HEK293 (cell line): Measurements from ENCODE around the gene GALNT8.

Source experiments
- CTCF ChIA-PET: fragments of 350-600 bp; formaldehyde crosslinking; extraction: SDS; loops from one replicate; lab custom pipeline; 2021; ENCODE audit warnings: antibody characterized with exemption; lab: Yijun Ruan, JAX
- POLR2A ChIA-PET: fragments of 300-600 bp; formaldehyde crosslinking; extraction: SDS; loops from one replicate; lab custom pipeline; 2020; ENCODE audit warnings: antibody characterized with exemption, inconsistent platforms; lab: Yijun Ruan, JAX
- H3K27ac ChIP-seq: fragments of 200-500 bp; sonication (Bioruptor generic); 2 replicates; pipeline ENCODE4 v1.5.1; 2014; ENCODE audit warnings: low read depth, low read length, control low read depth, inconsistent platforms; ENCODE audit errors: extremely low read depth
- H3K36me3 ChIP-seq, 2 experiments: fragments of 200-500 bp in 1 of 2; sonication (Bioruptor generic) in 1 of 2; 1 replicate in 1 of 2; 2 replicates in 1 of 2; pipeline ENCODE4 v1.5.1; 2014 to 2017; ENCODE audit warnings: inconsistent platforms in 2 of 2, low read length in 2 of 2; ENCODE audit not compliant: control insufficient read depth in 2 of 2, insufficient read depth in 1 of 2
- H3K4me1 ChIP-seq: fragments of 200-500 bp; sonication (Bioruptor generic); 2 replicates; pipeline ENCODE4 v1.5.1; 2014; ENCODE audit warnings: mild to moderate bottlenecking, low read length, inconsistent platforms; ENCODE audit not compliant: control insufficient read depth, insufficient read depth
- H3K4me3 ChIP-seq: 2 replicates; pipeline ENCODE4 v1.5.1; 2011; ENCODE audit warnings: low read depth, mild to moderate bottlenecking, control low read depth, low read length, moderate library complexity
- H3K9me3 ChIP-seq: fragments of 200-500 bp; sonication (Bioruptor generic); 2 replicates; pipeline ENCODE4 v1.5.1; 2014; ENCODE audit warnings: low read depth, low read length, inconsistent platforms; ENCODE audit not compliant: control insufficient read depth, insufficient read depth
- EGR2 ChIP-seq: fragments of 450-650 bp; formaldehyde crosslinking; IDR thresholded peaks from 2 replicates; pipeline ENCODE4 v1.5.1; 2016; ENCODE audit warnings: low read depth, missing biosample characterization, missing genetic modification characterization
- GLIS2 ChIP-seq: fragments of 450-650 bp; formaldehyde crosslinking; IDR thresholded peaks from 2 replicates; pipeline ENCODE4 v1.5.1; 2016; ENCODE audit warnings: missing biosample characterization, missing genetic modification characterization
- KLF10 ChIP-seq: fragments of 450-650 bp; IDR thresholded peaks from 2 replicates; pipeline ENCODE4 v1.5.1; 2018; ENCODE audit warnings: missing biosample characterization, mild to moderate bottlenecking, missing genetic modification characterization
- KLF9 ChIP-seq: fragments of 450-650 bp; formaldehyde crosslinking; IDR thresholded peaks from 2 replicates; pipeline ENCODE4 v1.5.1; 2016; ENCODE audit warnings: missing biosample characterization, missing genetic modification characterization, low read depth
- PATZ1 ChIP-seq: fragments of 450-650 bp; formaldehyde crosslinking; IDR thresholded peaks from 2 replicates; pipeline ENCODE4 v1.5.1; 2016; ENCODE audit warnings: missing biosample characterization, missing genetic modification characterization
- SP2 ChIP-seq: fragments of 450-650 bp; formaldehyde crosslinking; IDR thresholded peaks from 2 replicates; pipeline ENCODE4 v1.5.1; 2016; ENCODE audit warnings: missing biosample characterization, missing genetic modification characterization
- SP3 ChIP-seq: fragments of 450-650 bp; formaldehyde crosslinking; IDR thresholded peaks from 2 replicates; pipeline ENCODE4 v1.5.1; 2016; ENCODE audit warnings: missing biosample characterization, missing genetic modification characterization
- ZBTB17 ChIP-seq: fragments of 450-650 bp; formaldehyde crosslinking; IDR thresholded peaks from 2 replicates; pipeline ENCODE4 v1.5.1; 2016; ENCODE audit warnings: missing biosample characterization, missing genetic modification characterization
- ZFHX2 ChIP-seq: fragments of 450-650 bp; formaldehyde crosslinking; conservative IDR thresholded peaks from 2 replicates; pipeline ENCODE4 v1.5.1; 2016; ENCODE audit warnings: missing biosample characterization, missing genetic modification characterization
- ZNF114 ChIP-seq: fragments of 450-650 bp; formaldehyde crosslinking; IDR thresholded peaks from 2 replicates; pipeline ENCODE4 v1.5.0; 2017; ENCODE audit warnings: missing biosample characterization, missing genetic modification characterization
- ZNF23 ChIP-seq: fragments of 450-650 bp; formaldehyde crosslinking; IDR thresholded peaks from 2 replicates; pipeline ENCODE4 v1.5.1; 2016; ENCODE audit warnings: missing biosample characterization, missing genetic modification characterization, borderline replicate concordance
- ZNF239 ChIP-seq: fragments of 450-650 bp; formaldehyde crosslinking; IDR thresholded peaks from 2 replicates; pipeline ENCODE4 v1.5.1; 2016; ENCODE audit warnings: missing biosample characterization, missing genetic modification characterization
- ZNF311 ChIP-seq: fragments of 450-650 bp; formaldehyde crosslinking; IDR thresholded peaks from 2 replicates; pipeline ENCODE4 v1.5.1; 2017; ENCODE audit warnings: missing biosample characterization, missing genetic modification characterization, borderline replicate concordance
- ZNF324 ChIP-seq: fragments of 450-650 bp; formaldehyde crosslinking; IDR thresholded peaks from 2 replicates; pipeline ENCODE4 v1.5.1; 2016; ENCODE audit warnings: missing biosample characterization, missing genetic modification characterization
- ZNF398 ChIP-seq: fragments of 450-650 bp; formaldehyde crosslinking; IDR thresholded peaks from 2 replicates; pipeline ENCODE4 v1.5.1; 2017; ENCODE audit warnings: missing biosample characterization, missing genetic modification characterization
- ZNF623 ChIP-seq: fragments of 450-650 bp; formaldehyde crosslinking; IDR thresholded peaks from 2 replicates; pipeline ENCODE4 v1.5.1; 2016; ENCODE audit warnings: missing biosample characterization, missing genetic modification characterization
- ZNF645 ChIP-seq: fragments of 450-650 bp; formaldehyde crosslinking; IDR thresholded peaks from 2 replicates; pipeline ENCODE4; 2016; ENCODE audit warnings: missing biosample characterization, missing genetic modification characterization
- ZNF660 ChIP-seq: fragments of 450-650 bp; IDR thresholded peaks from 2 replicates; pipeline ENCODE4 v1.5.1; 2018; ENCODE audit warnings: missing biosample characterization, mild to moderate bottlenecking, missing genetic modification characterization
- ZSCAN16 ChIP-seq: fragments of 450-650 bp; formaldehyde crosslinking; IDR thresholded peaks from 2 replicates; pipeline ENCODE4 v1.5.1; 2016; ENCODE audit warnings: missing biosample characterization, missing genetic modification characterization
- TF ChIP-seq, protein P1 (sequence below): fragments of 450-650 bp; formaldehyde crosslinking; IDR thresholded peaks from 2 replicates; pipeline ENCODE4 v1.5.1; 2016; ENCODE audit warnings: missing biosample characterization, missing genetic modification characterization
- TF ChIP-seq, protein P2 (sequence below): fragments of 450-650 bp; IDR thresholded peaks from 2 replicates; pipeline ENCODE4 v1.5.1; 2018; ENCODE audit warnings: missing biosample characterization, mild to moderate bottlenecking, missing genetic modification characterization

Gene GALNT8

GRCh38 chr12:4809013-4809448 is 88.8 kb downstream of the GALNT8 start:
- Histone ChIP-seq H3K27ac (no peak overlapping the region), H3K36me3 (peaks cover 0 to 5% of the 10 kb centered on the region in 2 experiments; a peak in 1 of 3 replicates), H3K4me1 (no peaks in the 10 kb centered on the region), H3K4me3 (peak overlapping the region; percentile 45), H3K9me3 (no peaks in the 10 kb centered on the region)
- ChIA-PET POLR2A (no interaction called here), CTCF (no interaction called here)
- TF ChIP-seq GLIS2 (tag by site-specific recombination) (peak; percentile 43; the same call in 1 of the 2 replicates), KLF9 (tag by site-specific recombination) (peak; percentile 56; the same call in 1 of the 2 replicates), ZNF239 (tag by site-specific recombination) (no peak), ZNF660 (tag by site-specific recombination) (0 out of 2 replicates have a peak, but pooled peaks have one; percentile 24), ZNF311 (no peak), EGR2 (peak; percentile 78; the same call in 1 of the 2 replicates), ZNF114 (tag by site-specific recombination) (no peak), ZNF324 (tag by site-specific recombination) (no peak), ZNF645 (tag by site-specific recombination) (no peak), PATZ1 (tag by site-specific recombination) (peak; percentile 86), ZNF398 (tag by site-specific recombination) (peak; percentile 67), ZNF23 (tag by site-specific recombination) (no peak), SP3 (tag by site-specific recombination) (peak; percentile 88), ZSCAN16 (no peak), ZBTB17 (tag by site-specific recombination) (peak; percentile 59), SP2 (tag by site-specific recombination) (peak; percentile 57), ZFHX2 (peak; percentile 89), ZNF623 (tag by site-specific recombination) (no peak), KLF10 (tag by site-specific recombination) (peak; percentile 94)
- TF ChIP-seq, protein P1, sequence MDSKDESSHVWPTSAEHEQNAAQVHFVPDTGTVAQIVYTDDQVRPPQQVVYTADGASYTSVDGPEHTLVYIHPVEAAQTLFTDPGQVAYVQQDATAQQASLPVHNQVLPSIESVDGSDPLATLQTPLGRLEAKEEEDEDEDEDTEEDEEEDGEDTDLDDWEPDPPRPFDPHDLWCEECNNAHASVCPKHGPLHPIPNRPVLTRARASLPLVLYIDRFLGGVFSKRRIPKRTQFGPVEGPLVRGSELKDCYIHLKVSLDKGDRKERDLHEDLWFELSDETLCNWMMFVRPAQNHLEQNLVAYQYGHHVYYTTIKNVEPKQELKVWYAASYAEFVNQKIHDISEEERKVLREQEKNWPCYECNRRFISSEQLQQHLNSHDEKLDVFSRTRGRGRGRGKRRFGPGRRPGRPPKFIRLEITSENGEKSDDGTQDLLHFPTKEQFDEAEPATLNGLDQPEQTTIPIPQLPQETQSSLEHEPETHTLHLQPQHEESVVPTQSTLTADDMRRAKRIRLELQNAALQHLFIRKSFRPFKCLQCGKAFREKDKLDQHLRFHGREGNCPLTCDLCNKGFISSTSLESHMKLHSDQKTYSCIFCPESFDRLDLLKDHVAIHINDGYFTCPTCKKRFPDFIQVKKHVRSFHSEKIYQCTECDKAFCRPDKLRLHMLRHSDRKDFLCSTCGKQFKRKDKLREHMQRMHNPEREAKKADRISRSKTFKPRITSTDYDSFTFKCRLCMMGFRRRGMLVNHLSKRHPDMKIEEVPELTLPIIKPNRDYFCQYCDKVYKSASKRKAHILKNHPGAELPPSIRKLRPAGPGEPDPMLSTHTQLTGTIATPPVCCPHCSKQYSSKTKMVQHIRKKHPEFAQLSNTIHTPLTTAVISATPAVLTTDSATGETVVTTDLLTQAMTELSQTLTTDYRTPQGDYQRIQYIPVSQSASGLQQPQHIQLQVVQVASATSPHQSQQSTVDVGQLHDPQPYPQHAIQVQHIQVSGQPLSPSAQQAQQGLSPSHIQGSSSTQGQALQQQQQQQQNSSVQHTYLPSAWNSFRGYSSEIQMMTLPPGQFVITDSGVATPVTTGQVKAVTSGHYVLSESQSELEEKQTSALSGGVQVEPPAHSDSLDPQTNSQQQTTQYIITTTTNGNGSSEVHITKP = peak; percentile 75
- TF ChIP-seq, protein P2, sequence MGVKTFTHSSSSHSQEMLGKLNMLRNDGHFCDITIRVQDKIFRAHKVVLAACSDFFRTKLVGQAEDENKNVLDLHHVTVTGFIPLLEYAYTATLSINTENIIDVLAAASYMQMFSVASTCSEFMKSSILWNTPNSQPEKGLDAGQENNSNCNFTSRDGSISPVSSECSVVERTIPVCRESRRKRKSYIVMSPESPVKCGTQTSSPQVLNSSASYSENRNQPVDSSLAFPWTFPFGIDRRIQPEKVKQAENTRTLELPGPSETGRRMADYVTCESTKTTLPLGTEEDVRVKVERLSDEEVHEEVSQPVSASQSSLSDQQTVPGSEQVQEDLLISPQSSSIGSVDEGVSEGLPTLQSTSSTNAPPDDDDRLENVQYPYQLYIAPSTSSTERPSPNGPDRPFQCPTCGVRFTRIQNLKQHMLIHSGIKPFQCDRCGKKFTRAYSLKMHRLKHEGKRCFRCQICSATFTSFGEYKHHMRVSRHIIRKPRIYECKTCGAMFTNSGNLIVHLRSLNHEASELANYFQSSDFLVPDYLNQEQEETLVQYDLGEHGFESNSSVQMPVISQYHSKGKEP = 0 out of 2 replicates have a peak, but pooled peaks have one; percentile 36
